Adrenal gland (tissue), 12 donors: ENCODE results near the gene ELOVL7. TPM values are rescaled to one million over a fixed set of nuclear protein-coding genes. Genes with fewer than 3 reads are reported as not detected.

Experiments
- DNase-seq, 7 donors: peaks; one replicate each; pipeline ENCODE4 v3.0.0-alpha.2; 2019 to 2020
- H3K27ac ChIP-seq, 5 donors: fragments of 200-600 bp; sonication (generic) in 4 of 5; 1 replicate in 3 of 5; 2 replicates in 2 of 5; pipeline versions ENCODE4 v1.5.1 to v1.8.0; 2016 to 2020; ENCODE audit warnings: mild to moderate bottlenecking in 1 of 5
- H3K27me3 ChIP-seq: fragments of 200-600 bp; 2 replicates; pipeline ENCODE4 v1.8.0; 2021
- H3K36me3 ChIP-seq, 2 donors: fragments of 200-600 bp; replicated peaks in 1 of 2; 1 replicate in 1 of 2; 2 replicates in 1 of 2; pipeline versions ENCODE4 v1.5.1 to v1.8.0; 2018 to 2022
- H3K4me1 ChIP-seq, 2 donors: fragments of 200-600 bp; replicated peaks in 1 of 2; 1 replicate in 1 of 2; 2 replicates in 1 of 2; pipeline versions ENCODE4 v1.5.1 to v1.8.0; 2018 to 2021
- H3K4me3 ChIP-seq, 4 donors: fragments of 200-600 bp; sonication (generic) in 3 of 4; one replicate each; pipeline ENCODE4 v1.5.1; 2016 to 2018
- H3K9me3 ChIP-seq, 3 donors: fragments of 200-600 bp; sonication (generic) in 1 of 3; replicated peaks in 1 of 3; 1 replicate in 2 of 3; 2 replicates in 1 of 3; pipeline versions ENCODE4 v1.5.1 to v1.8.0; 2016 to 2021
- CTCF ChIP-seq, 6 experiments: fragments of 450-650 bp in 4 of 6; fragments of 200-600 bp in 2 of 6; sonication (generic) in 1 of 6; IDR thresholded peaks; 1 replicate in 5 of 6; 2 replicates in 1 of 6; pipeline versions ENCODE4 v1.5.1 to v1.8.0; 2016 to 2021; ENCODE audit warnings: antibody characterized with exemption in 6 of 6, mild to moderate bottlenecking in 2 of 6, moderate library complexity in 1 of 6
- POLR2A ChIP-seq, 2 donors: fragments of 450-650 bp; IDR thresholded peaks; one replicate each; pipeline ENCODE4 v1.6.1; 2017; ENCODE audit warnings: antibody characterized with exemption in 2 of 2, mild to moderate bottlenecking in 2 of 2, moderate library complexity in 1 of 2
- WGBS, 4 donors: extraction: QIAGEN DNeasy Blood & Tissue Kit in 2 of 4; methylation state at CpG; one replicate each; pipeline versions ENCODE4 v1.1.5 to v1.1.7; 2013 to 2017; 5-methylcytosine and 5-hydroxymethylcytosine counted together
- intact Hi-C, 2 donors: fragments of 100-400 bp; cut with DNase I; formaldehyde crosslinking; loops; one replicate each; pipeline versions ENCODE4 v1.14.1 to v1.15.0; 2022 to 2023
- polyA plus RNA-seq, 3 donors: library from polyadenylated mRNA; stranded (reverse); fragments of 200-250 nt in 2 of 3; fragments of 350-450 nt in 1 of 3; fragmentation: Illumina TruSeq in 1 of 3; extraction: RNeasy Lipid Tissue Mini Kit (QIAGEN cat#74804) in 1 of 3; gene quantifications; one replicate each; pipeline ENCODE4 v1.2.3, GENCODE V29; 2013 to 2014
- total RNA-seq, 9 donors: library from RNA; depleted of rRNA in 4 of 9; stranded (reverse); fragments of >200 nt in 4 of 9; fragments of 120-200 nt in 1 of 9; fragmentation: NEBNext Ultra II Directional in 1 of 9; extraction: Animal tissue kit (Norgen Biotek cat#: 25700) in 1 of 9; gene quantifications; one replicate each; pipeline versions ENCODE4 v1.1.0 to v1.2.4, GENCODE V29; 2013 to 2023
- donor health status: healthy with polysubstance abuse.
- donor health status: Bipolar disorder and iron deficiency.
- donor health status: DM: yes; HTN: yes; CAD: no.
- donor health status: DM: no; HTN: no; CAD: no.
- donor health status: DM: no; HTN: no; CAD: no.
- donor health status: DM: yes; HTN: yes; CAD: no.

The ELOVL7 gene
- total and polyA plus RNA-seq, 12 donors, result 0.88 to 5.1 (median 3.0) TPM

GRCh38 chr5:60826653-60827052 lies 17.4 kb downstream of the ELOVL7 start:
- H3K4me1 ChIP-seq, result no peaks in the 10 kb centered on the region
- no peaks in the 10 kb centered on the region for H3K36me3 ChIP-seq
- DNase-seq, result no peak
- no peak overlapping the region for H3K27ac ChIP-seq
- H3K27me3 ChIP-seq, result no peaks in the 10 kb centered on the region
- H3K4me3 ChIP-seq, result no peak overlapping the region
- intact Hi-C loops, result no loop called here
- no peaks in the 10 kb centered on the region for H3K9me3 ChIP-seq
- no peak for TF ChIP-seq POLR2A (IDR thresholded peaks at IDR 0.05)
- TF ChIP-seq CTCF (IDR thresholded peaks at IDR 0.05), result no peak

GRCh38 chr5:60823574-60823973 lies 20.5 kb downstream of the ELOVL7 start:
- H3K4me3 ChIP-seq, result no peak overlapping the region
- TF ChIP-seq POLR2A (IDR thresholded peaks at IDR 0.05), result no peak
- TF ChIP-seq CTCF (IDR thresholded peaks at IDR 0.05), result no peak
- H3K27me3 ChIP-seq, result no peaks in the 10 kb centered on the region
- H3K4me1 ChIP-seq, result no peaks in the 10 kb centered on the region
- intact Hi-C loops, result no loop called here
- no peaks in the 10 kb centered on the region for H3K9me3 ChIP-seq
- 76 to 83% (median 78%) methylated on average over 1 of the region's 1 CpG for WGBS, 4 donors
- no peak overlapping the region for H3K27ac ChIP-seq
- no peaks in the 10 kb centered on the region for H3K36me3 ChIP-seq
- DNase-seq, result no peak

DNA sequence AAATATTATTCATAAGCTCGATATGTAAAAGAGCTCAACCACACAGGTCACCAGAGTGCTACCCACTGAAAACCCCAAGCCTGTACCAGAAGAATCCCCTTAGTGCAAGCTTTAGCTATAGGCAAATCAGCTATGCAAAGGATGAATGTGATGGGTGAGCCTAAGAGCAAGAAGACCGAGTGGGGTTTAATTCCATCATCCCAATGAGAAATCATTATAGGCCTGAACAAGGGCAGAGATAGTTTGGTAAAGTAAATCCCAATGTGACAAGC lies 21.8 kb downstream of the ELOVL7 start:
- TF ChIP-seq POLR2A (IDR thresholded peaks at IDR 0.05), result no peak
- 86 to 98% (median 92%) methylated on average over 2 of the region's 2 CpGs for WGBS, 4 donors
- Histone ChIP-seq H3K27ac (no peak overlapping the region), H3K4me3 (no peak overlapping the region), H3K36me3 (no peaks in the 10 kb centered on the region), H3K9me3 (no peaks in the 10 kb centered on the region), H3K27me3 (no peaks in the 10 kb centered on the region), H3K4me1 (no peaks in the 10 kb centered on the region)
- no peak for DNase-seq
- intact Hi-C loops, result no loop called here

GRCh38 chr5:60821488-60822284 lies 22.4 kb downstream of the ELOVL7 start:
- WGBS, 4 donors, result 87 to 91% (median 90%) methylated on average over 4 of the region's 4 CpGs
- Histone ChIP-seq H3K4me3 (no peak overlapping the region), H3K4me1 (no peaks in the 10 kb centered on the region), H3K9me3 (peaks cover 0 to 4% (median 0%) of the 10 kb centered on the region in 3 donors), H3K27me3 (no peaks in the 10 kb centered on the region), H3K27ac (no peak overlapping the region), H3K36me3 (no peaks in the 10 kb centered on the region)
- TF ChIP-seq POLR2A (IDR thresholded peaks at IDR 0.05), result no peak
- TF ChIP-seq CTCF (IDR thresholded peaks at IDR 0.05), result no peak
- intact Hi-C loops, result no loop called here
- no peak for DNase-seq
